Measurements from ENCODE around the gene CD274. TPM values are rescaled to one million over a fixed set of nuclear protein-coding genes. Genes with fewer than 3 reads are reported as not detected.

CD274 gene
- 1.0 to 2.1 TPM (median 1.3 TPM) in 5 replicates for total RNA-seq (2022; extraction: Qiagen RNA extraction)

DNA sequence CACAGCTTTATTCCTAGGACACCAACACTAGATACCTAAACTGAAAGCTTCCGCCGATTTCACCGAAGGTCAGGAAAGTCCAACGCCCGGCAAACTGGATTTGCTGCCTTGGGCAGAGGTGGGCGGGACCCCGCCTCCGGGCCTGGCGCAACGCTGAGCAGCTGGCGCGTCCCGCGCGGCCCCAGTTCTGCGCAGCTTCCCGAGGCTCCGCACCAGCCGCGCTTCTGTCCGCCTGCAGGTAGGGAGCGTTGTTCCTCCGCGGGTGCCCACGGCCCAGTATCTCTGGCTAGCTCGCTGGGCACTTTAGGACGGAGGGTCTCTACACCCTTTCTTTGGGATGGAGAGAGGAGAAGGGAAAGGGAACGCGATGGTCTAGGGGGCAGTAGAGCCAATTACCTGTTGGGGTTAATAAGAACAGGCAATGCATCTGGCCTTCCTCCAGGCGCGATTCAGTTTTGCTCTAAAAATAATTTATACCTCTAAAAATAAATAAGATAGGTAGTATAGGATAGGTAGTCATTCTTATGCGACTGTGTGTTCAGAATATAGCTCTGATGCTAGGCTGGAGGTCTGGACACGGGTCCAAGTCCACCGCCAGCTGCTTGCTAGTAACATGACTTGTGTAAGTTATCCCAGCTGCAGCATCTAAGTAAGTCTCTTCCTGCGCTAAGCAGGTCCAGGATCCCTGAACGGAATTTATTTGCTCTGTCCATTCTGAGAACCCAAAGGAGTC is at the start of gene CD274:
Gene CD274 (plus strand): TSS at position 184 of the 733 bp plus-strand sequence. CDS start 5,572 bp downstream, outside the sequence.

GRCh38 chr9:5437254-5438216 is 12.8 kb upstream of the CD274 start, which contains the start of gene PLGRKT:
PLGRKT (minus strand) TSS chr9:5437925; CDS start chr9:5431977, 5,948 bp downstream.

GRCh38 chr9:5510360-5510931 is 60.1 kb downstream of the CD274 start, which contains the start of gene PDCD1LG2:
PDCD1LG2 (plus strand) TSS chr9:5510531; CDS start chr9:5522547, 12,016 bp downstream.

Other genes starting within 250 kb of the CD274 start
- 13.9 to 17.9 TPM (median 16.5 TPM) in 5 replicates for gene INSL4, start 219.1 kb upstream of the CD274 start, total RNA-seq (2022; extraction: Qiagen RNA extraction)
- 0.18 to 0.29 TPM (median 0.25 TPM) in 4 of 5 replicates, not detected in the other for gene RLN2, start 145.8 kb upstream of the CD274 start, total RNA-seq (2022; extraction: Qiagen RNA extraction)
- not detected in 5 replicates for gene RLN1, start 110.7 kb upstream of the CD274 start, total RNA-seq (2022; extraction: Qiagen RNA extraction)
- gene PLGRKT, start 12.6 kb upstream of the CD274 start, total RNA-seq (2022; extraction: Qiagen RNA extraction) = 22.1 to 26.4 TPM (median 25.5 TPM) in 5 replicates
- gene PDCD1LG2, start 60.0 kb downstream of the CD274 start, total RNA-seq (2022; extraction: Qiagen RNA extraction) = 0.17 to 0.32 TPM (median 0.24 TPM) in 5 replicates
- 9.3 to 14.6 TPM (median 12.4 TPM) in 5 replicates for gene RIC1, start 178.6 kb downstream of the CD274 start, total RNA-seq (2022; extraction: Qiagen RNA extraction)

All from A549 treated with Hydrocortisone at 1 μM for 4 hours (cell line).